Activated T-helper 9 cell treated with anti-CD3 and anti-CD28 coated beads, Interleukin-2, amount 50 U/mL, for 16 hours (primary cell): Measurements from ENCODE around the gene RCL1.
"Not testable (repeated sequence)": the region's sequence is repeated elsewhere in the genome, so short reads cannot be mapped to it uniquely, and the experiment has no call there.

ENCODE experiments used
- DNase-seq: peaks from one replicate; pipeline ENCODE4 v3.0.0-alpha.2; 2020; ENCODE audit warnings: low read depth

RCL1 gene

GRCh38 chr9:4792572-4793458 is at the start of gene RCL1:
TSS of gene RCL1 (plus strand) at chr9:4792944. CDS start at chr9:4793092, 148 bp downstream.
- DNase-seq = peak; percentile 95

- DNase-seq = no peak
Observed at GRCh38 chr9:4743131-4743875, 49.4 kb upstream of the RCL1 start.

GRCh38 chr9:4746278-4747030 is 46.3 kb upstream of the RCL1 start:
- DNase-seq = no peak

- DNase-seq = no peak
Observed at GRCh38 chr9:4748612-4749011, 44.1 kb upstream of the RCL1 start.

GRCh38 chr9:4750023-4750673 is 42.6 kb upstream of the RCL1 start:
- DNase-seq = no peak

GRCh38 chr9:4754530-4754929 is 38.2 kb upstream of the RCL1 start:
- not testable (repeated sequence) for DNase-seq

GRCh38 chr9:4755026-4755609 is 37.6 kb upstream of the RCL1 start:
- no peak for DNase-seq

- no peak for DNase-seq
Observed at GRCh38 chr9:4756420-4756819, 36.3 kb upstream of the RCL1 start.

GRCh38 chr9:4760122-4760521 is 32.6 kb upstream of the RCL1 start:
- no peak for DNase-seq

- DNase-seq = peak; percentile 67
Observed at GRCh38 chr9:4762108-4762885, 30.4 kb upstream of the RCL1 start.

- no peak for DNase-seq
Observed at GRCh38 chr9:4762886-4763541, 29.7 kb upstream of the RCL1 start.

GRCh38 chr9:4764033-4764432 is 28.7 kb upstream of the RCL1 start:
- no peak for DNase-seq

- no peak for DNase-seq
Observed at GRCh38 chr9:4768681-4769080, 24.1 kb upstream of the RCL1 start.

- DNase-seq = no peak
Observed at GRCh38 chr9:4769321-4770080, 23.2 kb upstream of the RCL1 start.

GRCh38 chr9:4771788-4772187 is 21.0 kb upstream of the RCL1 start:
- no peak for DNase-seq

GRCh38 chr9:4774209-4774608 is 18.5 kb upstream of the RCL1 start:
- no peak for DNase-seq

GRCh38 chr9:4774958-4775357 is 17.8 kb upstream of the RCL1 start:
- not testable (repeated sequence) for DNase-seq

- DNase-seq = no peak
Observed at GRCh38 chr9:4780651-4781050, 12.1 kb upstream of the RCL1 start.

GRCh38 chr9:4781408-4781807 is 11.3 kb upstream of the RCL1 start:
- no peak for DNase-seq
